H1 (cell line): ENCODE results near the gene ITGA3. TPM values are rescaled to one million over a fixed set of nuclear protein-coding genes. Genes with fewer than 3 reads are reported as not detected.

ENCODE experiments used
- CTCF ChIA-PET: fragments of 300-600 bp; sonication (Branson Sonifier 250); formaldehyde crosslinking; loops from one replicate; lab custom pipeline; 2021; ENCODE audit not compliant: partially characterized antibody; lab: Charles Lee
- POLR2A ChIA-PET: fragments of 300-600 bp; sonication (Branson Sonifier 250); formaldehyde crosslinking; loops from one replicate; lab custom pipeline; 2021; ENCODE audit warnings: inconsistent platforms; ENCODE audit not compliant: partially characterized antibody; lab: Charles Lee
- DNase-seq, 2 experiments: peaks; one replicate each; pipeline versions ENCODE4 v3.0.0 to v3.0.0-alpha.2; 2010 to 2022; ENCODE audit warnings: low spot score in 2 of 2, low read depth in 1 of 2, mixed read lengths in 1 of 2
- FAIRE-seq: peaks from 2 replicates; lab custom pipeline; 2011; peaks lifted over from hg19 to GRCh38; lab: Jason Lieb, UNC
- H2AFZ ChIP-seq: 2 replicates; pipeline ENCODE4 v1.8.1; 2012; ENCODE audit warnings: low read length, inconsistent platforms
- H2AK5ac ChIP-seq: 2 replicates; pipeline ENCODE4 v1.6.1; 2013; ENCODE audit warnings: low read depth, low read length
- H2BK120ac ChIP-seq: replicated peaks from 2 replicates; pipeline ENCODE3; 2013; ENCODE audit warnings: low read depth, low read length, inconsistent platforms
- H2BK12ac ChIP-seq: 2 replicates; pipeline ENCODE4 v1.6.1; 2013; ENCODE audit warnings: low read depth, low read length
- H2BK15ac ChIP-seq: 2 replicates; pipeline ENCODE4 v1.6.1; 2013; ENCODE audit warnings: low read length
- H2BK20ac ChIP-seq: 2 replicates; pipeline ENCODE4 v1.6.1; 2013; ENCODE audit warnings: low read length
- H2BK5ac ChIP-seq: 2 replicates; pipeline ENCODE4 v1.6.1; 2013; ENCODE audit warnings: low read depth, low read length
- H3K14ac ChIP-seq: 2 replicates; pipeline ENCODE4 v1.6.1; 2013; ENCODE audit warnings: inconsistent platforms; ENCODE audit not compliant: insufficient read length
- H3K18ac ChIP-seq: 2 replicates; pipeline ENCODE4 v1.6.1; 2013; ENCODE audit warnings: low read length; ENCODE audit errors: extremely low read depth
- H3K23ac ChIP-seq: 2 replicates; pipeline ENCODE4 v1.6.1; 2013; ENCODE audit warnings: inconsistent platforms; ENCODE audit not compliant: insufficient read length
- H3K23me2 ChIP-seq: 2 replicates; pipeline ENCODE4 v1.6.1; 2013; ENCODE audit warnings: low read depth, low read length
- H3K27ac ChIP-seq: 2 replicates; pipeline ENCODE4 v1.6.1; 2011; ENCODE audit warnings: low read depth, low read length, inconsistent platforms
- H3K27me3 ChIP-seq, 4 experiments: replicated peaks in 1 of 4; 1 replicate in 1 of 4; 2 replicates in 3 of 4; pipeline versions ENCODE4 v1.6.1 to v1.8.1; 2011 to 2013; ENCODE audit warnings: low read length in 3 of 4, mild to moderate bottlenecking in 3 of 4, inconsistent platforms in 2 of 4, mixed read lengths in 2 of 4, moderate library complexity in 1 of 4; ENCODE audit not compliant: control insufficient read depth in 3 of 4, insufficient read depth in 3 of 4; ENCODE audit errors: extremely low read depth in 1 of 4
- H3K36me3 ChIP-seq, 4 experiments: 2 replicates each; pipeline versions ENCODE4 v1.6.1 to v1.8.1; 2011 to 2013; ENCODE audit warnings: mild to moderate bottlenecking in 4 of 4, low read length in 3 of 4, moderate library complexity in 2 of 4, control low read depth in 1 of 4, inconsistent platforms in 1 of 4; ENCODE audit not compliant: insufficient read depth in 4 of 4, control insufficient read depth in 2 of 4
- H3K4ac ChIP-seq: replicated peaks from 2 replicates; pipeline ENCODE3; 2013; ENCODE audit warnings: low read length, low read depth, mixed read lengths, inconsistent platforms; ENCODE audit not compliant: insufficient read length
- H3K4me1 ChIP-seq, 4 experiments: replicated peaks in 1 of 4; 1 replicate in 1 of 4; 2 replicates in 3 of 4; pipeline versions ENCODE4 v1.6.1 to v1.8.1; 2011 to 2013; ENCODE audit warnings: low read length in 3 of 4, inconsistent platforms in 2 of 4, mixed read lengths in 1 of 4; ENCODE audit not compliant: insufficient read depth in 4 of 4, control insufficient read depth in 3 of 4
- H3K4me2 ChIP-seq, 2 experiments: 2 replicates each; pipeline versions ENCODE4 v1.6.1 to v1.8.1; 2011 to 2013; ENCODE audit warnings: low read depth in 2 of 2, low read length in 2 of 2, control low read depth in 1 of 2, inconsistent platforms in 1 of 2, mild to moderate bottlenecking in 1 of 2; ENCODE audit not compliant: insufficient read depth in 1 of 2
- H3K4me3 ChIP-seq, 4 experiments: fragments of 200-600, 300-600 bp in 1 of 4; sonication (generic), shearing (Covaris generic), sonication (Bioruptor Twin) in 1 of 4; 2 replicates each; pipeline versions ENCODE4 v1.5.1 to v1.8.1; 2011 to 2016; ENCODE audit warnings: low read length in 4 of 4, low read depth in 3 of 4, control low read depth in 2 of 4, inconsistent platforms in 2 of 4, mild to moderate bottlenecking in 2 of 4, mixed read lengths in 1 of 4, moderate library complexity in 1 of 4; ENCODE audit not compliant: insufficient read depth in 2 of 4; ENCODE audit errors: extremely low read depth in 1 of 4
- H3K56ac ChIP-seq: replicated peaks from 2 replicates; pipeline ENCODE3; 2013; ENCODE audit warnings: low read depth, mild to moderate bottlenecking, mixed read lengths, low read length, inconsistent platforms; ENCODE audit not compliant: insufficient read length
- H3K79me1 ChIP-seq: 2 replicates; pipeline ENCODE4 v1.6.1; 2013; ENCODE audit warnings: low read depth, low read length, control low read depth
- H3K79me2 ChIP-seq, 2 experiments: 2 replicates each; pipeline versions ENCODE4 v1.6.1 to v1.8.1; 2012 to 2013; ENCODE audit warnings: low read length in 2 of 2, mild to moderate bottlenecking in 2 of 2, inconsistent platforms in 1 of 2; ENCODE audit not compliant: insufficient read depth in 2 of 2, control insufficient read depth in 1 of 2
- H3K9ac ChIP-seq, 4 experiments: replicated peaks in 1 of 4; 1 replicate in 1 of 4; 2 replicates in 3 of 4; pipeline versions ENCODE4 v1.6.1 to v1.8.1; 2011 to 2013; ENCODE audit warnings: low read depth in 3 of 4, low read length in 3 of 4, control low read depth in 2 of 4, mild to moderate bottlenecking in 2 of 4, moderate library complexity in 2 of 4, inconsistent platforms in 1 of 4; ENCODE audit errors: extremely low read depth in 1 of 4
- H3K9me3 ChIP-seq, 2 experiments: 2 replicates each; pipeline versions ENCODE4 v1.6.1 to v1.8.1; 2012 to 2013; ENCODE audit warnings: mild to moderate bottlenecking in 2 of 2, moderate library complexity in 2 of 2, control low read depth in 1 of 2, inconsistent platforms in 1 of 2, low read depth in 1 of 2, low read length in 1 of 2, mixed read lengths in 1 of 2; ENCODE audit not compliant: insufficient read depth in 2 of 2
- H4K20me1 ChIP-seq, 2 experiments: replicated peaks in 1 of 2; 2 replicates each; pipeline versions ENCODE3 to v1.8.1; 2011 to 2013; ENCODE audit warnings: inconsistent platforms in 2 of 2, low read length in 2 of 2, mild to moderate bottlenecking in 1 of 2; ENCODE audit not compliant: insufficient read depth in 2 of 2, control insufficient read depth in 1 of 2
- H4K5ac ChIP-seq: 2 replicates; pipeline ENCODE4 v1.6.1; 2013; ENCODE audit warnings: low read length, low read depth, mixed read lengths, inconsistent platforms; ENCODE audit not compliant: insufficient read length
- H4K8ac ChIP-seq: 2 replicates; pipeline ENCODE4 v1.8.0; 2013; ENCODE audit warnings: mild to moderate bottlenecking, moderate library complexity, low read length, inconsistent platforms; ENCODE audit not compliant: insufficient read depth; ENCODE audit errors: extremely low read depth
- H4K91ac ChIP-seq: replicated peaks from 2 replicates; pipeline ENCODE3; 2013; ENCODE audit warnings: low read length, mixed read lengths, inconsistent platforms; ENCODE audit not compliant: insufficient read length
- CBX8 ChIP-seq: fragments of 300-800, 300-1000 bp; sonication (generic); IDR thresholded peaks from 2 replicates; pipeline ENCODE4 v1.7.1; 2016; ENCODE audit warnings: low read depth, low read length, borderline replicate concordance
- KDM1A ChIP-seq: fragments of 200-600, 300-600 bp; sonication (generic); IDR thresholded peaks from 2 replicates; pipeline ENCODE4 v1.7.1; 2016; ENCODE audit warnings: mild to moderate bottlenecking, low read length, borderline replicate concordance
- whole genome bisulfite sequencing, 2 experiments: shearing (Covaris generic) in 1 of 2; methylation state at CpG; one replicate each; pipeline versions ENCODE4 v1.1.6 to v1.1.7; 2013 to 2015; ENCODE audit warnings: low lambda C conversion rate in 2 of 2, mixed read lengths in 2 of 2, inconsistent platforms in 1 of 2, low coverage in 1 of 2, missing lambda C conversion rate in 1 of 2; ENCODE audit not compliant: insufficient replicate concordance in 2 of 2, insufficient coverage in 1 of 2, insufficient read length in 1 of 2; ENCODE audit errors: extremely low coverage in 1 of 2, missing lambda C conversion rate in 1 of 2; 5-methylcytosine and 5-hydroxymethylcytosine counted together
- polyA plus RNA-seq, 7 experiments: library from polyadenylated mRNA; depleted of rRNA in 3 of 7; stranded (reverse) in 5 of 7; unstranded in 2 of 7; fragments of >200 nt in 5 of 7; fragments of 200-250 nt in 2 of 7; gene quantifications; 1 replicate in 5 of 7; 2 replicates in 1 of 7; 4 replicates in 1 of 7; pipeline versions ENCODE4 v1.2.1 to v1.2.3, GENCODE V29; 2011 to 2013; ENCODE audit warnings: missing spikeins in 2 of 7, mixed read lengths in 2 of 7
- total RNA-seq: library from RNA; stranded (reverse); fragmentation: NEBNext Ultra II Directional; extraction: Animal tissue kit (Norgen Biotek cat#: 25700); gene quantifications from 2 replicates; pipeline ENCODE4 v1.2.1, GENCODE V29; 2021

The ITGA3 gene
- total and polyA plus RNA-seq, 2 of the 8 experiments (the other 6 are each of a cell fraction or from before 2014, with no cell fraction given) = 24.0 to 24.2 TPM

GRCh38 chr17:50136096-50136687, 80.3 kb downstream of the ITGA3 start:
- Histone ChIP-seq H3K79me2 (no peaks in the 10 kb centered on the region), H2BK20ac (no peak overlapping the region), H3K79me1 (no peaks in the 10 kb centered on the region), H3K23ac (no peak overlapping the region), H2BK120ac (no peak overlapping the region), H3K4ac (no peak overlapping the region), H3K27ac (no peak overlapping the region), H3K4me2 (no peak overlapping the region), H2BK15ac (no peak overlapping the region), H3K23me2 (no peaks in the 10 kb centered on the region), H4K91ac (no peak overlapping the region), H4K8ac (no peak overlapping the region), H2AFZ (no peak overlapping the region), H2BK12ac (no peak overlapping the region), H3K56ac (no peak overlapping the region), H3K14ac (no peak overlapping the region), H3K9me3 (no peaks in the 10 kb centered on the region), H3K27me3 (peaks cover 0 to 8% (median 1%) of the 10 kb centered on the region in 4 experiments; a peak in 4 of 7 replicates), H3K4me1 (peaks cover 8 to 28% (median 17%) of the 10 kb centered on the region in 4 experiments), H3K36me3 (peaks cover 3 to 13% (median 13%) of the 10 kb centered on the region in 4 experiments; a peak in 5 of 8 replicates), H3K4me3 (no peak overlapping the region), H3K9ac (no peak overlapping the region), H2AK5ac (no peak overlapping the region), H2BK5ac (no peak overlapping the region), H4K5ac (no peak overlapping the region), H4K20me1 (peaks cover 0 to 6% of the 10 kb centered on the region in 2 experiments), H3K18ac (no peak overlapping the region)
- DNase-seq (no peak), FAIRE-seq (no peak)
- TF ChIP-seq CBX8 = no peak
- no peak for TF ChIP-seq KDM1A
- POLR2A ChIA-PET = interaction anchor here (0.8 to 1.1 kb wide), 2 partner anchors 9 to 10 kb away, joined by 4 to 5 read pairs; no protein-coding TSS in a partner anchor
- 91% methylated on average over 11 of the region's 11 CpGs; no CpG with 5 or more reads in 1 of the 2 experiments for WGBS, 2 experiments
- CTCF ChIA-PET = interaction anchor here (0.6 to 21.6 kb wide), 10 partner anchors 13 to 160 kb away, joined by 3 to 299 read pairs (median 8); partner anchors contain the start of genes PDK2, PPP1R9B and SGCA
